Glutamatergic neuron (in vitro differentiated cells): Measurements from ENCODE around the gene LSS. TPM values are rescaled to one million over a fixed set of nuclear protein-coding genes. Genes with fewer than 3 reads are reported as not detected.

ENCODE experiments used
- DNase-seq: peaks from one replicate; pipeline ENCODE4 v3.0.0; 2022
- H3K27ac Mint-ChIP-seq: one replicate; pipeline ENCODE4 v1.8.0; 2020; ENCODE audit warnings: mild to moderate bottlenecking, mixed read lengths, inconsistent platforms; ENCODE audit not compliant: unreplicated experiment
- H3K27me3 Mint-ChIP-seq: one replicate; pipeline ENCODE4 v1.8.0; 2020; ENCODE audit warnings: mild to moderate bottlenecking, moderate library complexity, mixed read lengths, inconsistent platforms; ENCODE audit not compliant: unreplicated experiment
- H3K36me3 Mint-ChIP-seq: one replicate; pipeline ENCODE4 v1.8.0; 2020; ENCODE audit warnings: mild to moderate bottlenecking, mixed read lengths, inconsistent platforms; ENCODE audit not compliant: unreplicated experiment
- H3K4me1 Mint-ChIP-seq: one replicate; pipeline ENCODE4 v1.8.0; 2020; ENCODE audit warnings: mild to moderate bottlenecking, low read depth, mixed read lengths, inconsistent platforms; ENCODE audit not compliant: unreplicated experiment
- H3K4me3 Mint-ChIP-seq: one replicate; pipeline ENCODE4 v1.8.0; 2020; ENCODE audit warnings: mild to moderate bottlenecking, mixed read lengths, inconsistent platforms; ENCODE audit not compliant: unreplicated experiment
- H3K9me3 Mint-ChIP-seq: one replicate; pipeline ENCODE4 v1.8.0; 2020; ENCODE audit warnings: mild to moderate bottlenecking, moderate library complexity, mixed read lengths, inconsistent platforms; ENCODE audit not compliant: unreplicated experiment
- CTCF ChIP-seq: fragments of 200-600 bp; sonication (generic); IDR thresholded peaks from one replicate; pipeline ENCODE4 v1.5.0; 2021; ENCODE audit not compliant: partially characterized antibody, unreplicated experiment
- total RNA-seq: library from RNA; stranded (reverse); fragmentation: NEBNext Ultra II Directional; extraction: Animal tissue kit (Norgen Biotek cat#: 25700); gene quantifications from one replicate; pipeline ENCODE4 v1.2.1, GENCODE V29; 2021; ENCODE audit not compliant: unreplicated experiment

LSS gene
- total RNA-seq, 1 donor from 2014 or later, result 390 TPM

DNA sequence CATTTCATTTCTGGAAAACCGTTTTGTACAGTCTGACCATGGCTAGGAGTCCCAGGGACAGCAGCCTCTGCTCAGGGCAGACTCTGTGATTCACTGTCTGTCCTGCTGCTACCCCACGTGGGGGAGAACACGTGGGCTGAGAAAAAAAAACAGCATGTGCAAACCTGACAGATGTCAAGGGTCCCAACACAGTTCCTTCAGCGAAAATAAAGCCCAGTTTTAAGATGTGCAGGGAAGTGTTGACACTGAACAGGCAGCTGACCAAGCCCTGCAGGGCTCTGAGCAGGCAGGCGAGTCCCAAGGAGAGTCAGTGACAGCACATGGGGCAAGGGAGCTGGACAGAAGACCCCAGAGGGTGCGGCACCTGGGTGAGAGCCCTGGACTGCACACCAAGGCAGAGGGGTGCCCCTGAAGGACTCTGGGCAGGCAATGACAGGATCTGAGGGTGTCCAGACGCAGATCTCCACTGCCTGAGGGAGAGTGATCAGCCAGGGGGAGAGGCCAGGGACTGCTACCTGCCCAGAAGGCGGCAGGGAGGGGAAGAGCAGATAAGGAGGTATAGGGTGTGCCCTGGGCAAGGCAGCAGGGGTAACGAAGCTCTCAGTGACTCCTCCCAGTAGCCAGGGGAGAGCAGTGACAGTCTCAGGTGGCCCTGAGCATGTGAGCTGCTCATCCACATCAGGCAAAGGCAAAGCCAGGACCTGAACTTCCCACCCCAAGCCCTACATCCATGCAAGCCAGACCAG is 39.2 kb downstream of the LSS start:
- Mint-ChIP-seq H3K27ac (peak overlapping the region; percentile 97), H3K4me1 (peaks cover 44% of the 10 kb centered on the region), H3K9me3 (peaks cover 26% of the 10 kb centered on the region), H3K36me3 (peaks cover 2% of the 10 kb centered on the region), H3K27me3 (peaks cover 34% of the 10 kb centered on the region), H3K4me3 (peak overlapping the region; percentile 43)
- DNase-seq, result no peak
- no peak for TF ChIP-seq CTCF

DNA sequence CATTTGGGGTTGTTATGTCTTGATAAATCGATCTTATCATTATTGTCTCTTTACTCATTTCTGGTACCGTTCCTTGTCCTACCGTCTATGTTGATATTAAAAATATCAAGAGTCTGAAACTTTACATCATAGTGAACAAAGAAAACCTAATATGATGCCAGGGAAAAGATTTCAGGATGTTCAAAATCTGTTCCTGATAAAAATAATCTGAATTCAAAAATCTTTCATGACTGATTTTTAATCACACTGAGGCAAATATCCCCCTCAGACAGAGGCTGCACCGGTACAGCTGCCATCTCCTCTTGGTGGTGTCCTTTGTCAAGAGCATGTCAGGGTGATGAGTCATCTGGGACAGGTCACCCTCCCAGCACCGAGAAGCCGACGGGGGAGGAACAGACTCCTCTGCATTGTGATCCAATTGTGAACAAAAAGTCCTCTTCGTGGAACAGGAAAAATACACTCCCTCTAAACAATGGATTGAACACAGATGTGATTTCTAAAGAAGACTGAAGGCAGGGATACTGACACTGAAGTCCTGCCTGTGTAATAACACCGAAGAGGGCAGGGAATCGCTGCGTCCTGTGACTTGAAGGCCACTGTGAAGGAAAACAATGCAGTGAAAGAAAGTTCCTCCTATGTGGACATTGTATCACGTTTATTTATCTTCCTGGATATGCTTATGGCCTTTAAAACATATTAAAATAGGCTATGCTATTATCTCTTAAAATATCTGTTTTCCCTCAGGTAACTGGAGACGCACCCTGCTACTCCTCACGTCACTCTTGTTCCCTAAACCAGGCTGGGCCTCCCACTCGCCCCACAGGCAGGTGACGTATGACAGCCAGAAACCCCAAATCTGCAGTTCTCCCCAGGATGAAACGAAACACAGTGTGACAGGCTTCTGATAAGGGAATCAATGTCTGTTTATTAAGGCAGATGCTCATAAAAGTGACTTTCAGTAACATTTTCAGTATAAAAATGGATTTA is 40.1 kb downstream of the LSS start:
- Mint-ChIP-seq H3K27ac (peak overlapping the region; percentile 97), H3K4me3 (peak overlapping the region; percentile 75), H3K27me3 (peaks cover 27% of the 10 kb centered on the region), H3K4me1 (peaks cover 41% of the 10 kb centered on the region), H3K9me3 (peaks cover 22% of the 10 kb centered on the region), H3K36me3 (no peaks in the 10 kb centered on the region)
- no peak for TF ChIP-seq CTCF
- no peak for DNase-seq

- Mint-ChIP-seq H3K9me3 (peaks cover 22% of the 10 kb centered on the region), H3K27me3 (peaks cover 25% of the 10 kb centered on the region), H3K4me3 (peak overlapping the region; percentile 75), H3K27ac (peak overlapping the region; percentile 97), H3K36me3 (no peaks in the 10 kb centered on the region), H3K4me1 (peaks cover 41% of the 10 kb centered on the region)
- no peak for TF ChIP-seq CTCF
- no peak for DNase-seq
Observed at GRCh38 chr21:46187814-46188213, 40.8 kb downstream of the LSS start.

DNA sequence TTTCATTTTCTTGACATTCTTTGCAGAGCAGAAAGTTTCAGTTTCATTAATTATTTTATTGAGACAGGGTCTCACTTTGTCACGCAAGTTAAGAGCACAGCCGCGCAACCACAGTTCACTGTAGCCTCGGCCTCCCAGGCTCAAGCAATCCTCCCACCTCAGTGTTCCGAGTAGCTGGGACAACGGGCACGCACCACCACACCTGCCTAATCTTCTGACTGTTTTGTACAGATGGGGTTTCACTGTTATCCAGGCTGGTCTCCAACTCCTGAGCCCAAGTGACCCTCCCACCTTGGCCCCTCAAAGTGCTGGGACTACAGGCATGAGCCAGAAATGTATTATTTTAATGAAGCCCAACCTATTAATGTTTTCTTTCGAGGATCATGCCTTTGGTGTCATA is 41.3 kb downstream of the LSS start:
- DNase-seq, result no peak
- Mint-ChIP-seq H3K27ac (peak overlapping the region; percentile 97), H3K9me3 (peaks cover 22% of the 10 kb centered on the region), H3K27me3 (peaks cover 22% of the 10 kb centered on the region), H3K4me3 (no peak overlapping the region), H3K36me3 (no peaks in the 10 kb centered on the region), H3K4me1 (peaks cover 40% of the 10 kb centered on the region)
- TF ChIP-seq CTCF, result no peak
